SU-DHL-6 (cell line): ENCODE results near the gene CRX.

Source experiments
- EZH2phosphoT487 ChIP-seq: fragments of 200-600 bp; sonication (generic), shearing (Covaris generic); conservative IDR thresholded peaks from 2 replicates; pipeline ENCODE4 v1.6.1; 2018; ENCODE audit warnings: mild to moderate bottlenecking, antibody characterized with exemption, low read length, moderate library complexity, mixed read lengths
- TF ChIP-seq, protein P1 (sequence below): fragments of 200-600 bp; sonication (generic); IDR thresholded peaks from one replicate; pipeline ENCODE4 v1.5.1; 2017; ENCODE audit warnings: antibody characterized with exemption, mild to moderate bottlenecking, low read length, moderate library complexity; ENCODE audit not compliant: insufficient read depth, poor library complexity, severe bottlenecking

DNA sequence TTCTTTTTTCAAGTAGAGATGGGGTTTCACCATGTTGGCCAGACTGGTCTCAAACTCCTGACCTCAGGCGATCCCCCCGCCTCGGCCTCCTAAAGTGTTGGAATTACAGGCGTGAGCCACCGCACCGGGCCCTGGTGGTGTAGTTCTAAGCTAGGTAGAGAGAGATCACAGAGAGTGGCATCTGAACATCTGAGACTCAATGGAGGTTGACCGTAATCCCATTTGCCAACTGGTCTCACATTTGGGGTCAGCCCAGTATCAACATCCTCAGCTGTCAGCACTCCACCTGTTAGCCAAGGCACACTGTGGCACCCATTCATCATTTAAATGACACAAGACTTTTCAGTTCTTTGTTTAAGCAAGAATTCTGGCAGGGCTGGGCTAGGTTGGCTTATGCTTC, 35.2 kb upstream of the CRX start:
- TF ChIP-seq EZH2phosphoT487 = no peak
- TF ChIP-seq, protein P1, sequence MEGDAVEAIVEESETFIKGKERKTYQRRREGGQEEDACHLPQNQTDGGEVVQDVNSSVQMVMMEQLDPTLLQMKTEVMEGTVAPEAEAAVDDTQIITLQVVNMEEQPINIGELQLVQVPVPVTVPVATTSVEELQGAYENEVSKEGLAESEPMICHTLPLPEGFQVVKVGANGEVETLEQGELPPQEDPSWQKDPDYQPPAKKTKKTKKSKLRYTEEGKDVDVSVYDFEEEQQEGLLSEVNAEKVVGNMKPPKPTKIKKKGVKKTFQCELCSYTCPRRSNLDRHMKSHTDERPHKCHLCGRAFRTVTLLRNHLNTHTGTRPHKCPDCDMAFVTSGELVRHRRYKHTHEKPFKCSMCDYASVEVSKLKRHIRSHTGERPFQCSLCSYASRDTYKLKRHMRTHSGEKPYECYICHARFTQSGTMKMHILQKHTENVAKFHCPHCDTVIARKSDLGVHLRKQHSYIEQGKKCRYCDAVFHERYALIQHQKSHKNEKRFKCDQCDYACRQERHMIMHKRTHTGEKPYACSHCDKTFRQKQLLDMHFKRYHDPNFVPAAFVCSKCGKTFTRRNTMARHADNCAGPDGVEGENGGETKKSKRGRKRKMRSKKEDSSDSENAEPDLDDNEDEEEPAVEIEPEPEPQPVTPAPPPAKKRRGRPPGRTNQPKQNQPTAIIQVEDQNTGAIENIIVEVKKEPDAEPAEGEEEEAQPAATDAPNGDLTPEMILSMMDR = no peak
